ENCODE measurements around the gene FAM174C. TPM values are rescaled to one million over a fixed set of nuclear protein-coding genes. Genes with fewer than 3 reads are reported as not detected.
A peak's percentile ranks its signal among the peaks of the same experiment; 100 is the strongest.

Gene FAM174C
- polyA plus RNA-seq, 1 of the 3 experiments (the other 2 are of a cell fraction), result 78.0 TPM

DNA sequence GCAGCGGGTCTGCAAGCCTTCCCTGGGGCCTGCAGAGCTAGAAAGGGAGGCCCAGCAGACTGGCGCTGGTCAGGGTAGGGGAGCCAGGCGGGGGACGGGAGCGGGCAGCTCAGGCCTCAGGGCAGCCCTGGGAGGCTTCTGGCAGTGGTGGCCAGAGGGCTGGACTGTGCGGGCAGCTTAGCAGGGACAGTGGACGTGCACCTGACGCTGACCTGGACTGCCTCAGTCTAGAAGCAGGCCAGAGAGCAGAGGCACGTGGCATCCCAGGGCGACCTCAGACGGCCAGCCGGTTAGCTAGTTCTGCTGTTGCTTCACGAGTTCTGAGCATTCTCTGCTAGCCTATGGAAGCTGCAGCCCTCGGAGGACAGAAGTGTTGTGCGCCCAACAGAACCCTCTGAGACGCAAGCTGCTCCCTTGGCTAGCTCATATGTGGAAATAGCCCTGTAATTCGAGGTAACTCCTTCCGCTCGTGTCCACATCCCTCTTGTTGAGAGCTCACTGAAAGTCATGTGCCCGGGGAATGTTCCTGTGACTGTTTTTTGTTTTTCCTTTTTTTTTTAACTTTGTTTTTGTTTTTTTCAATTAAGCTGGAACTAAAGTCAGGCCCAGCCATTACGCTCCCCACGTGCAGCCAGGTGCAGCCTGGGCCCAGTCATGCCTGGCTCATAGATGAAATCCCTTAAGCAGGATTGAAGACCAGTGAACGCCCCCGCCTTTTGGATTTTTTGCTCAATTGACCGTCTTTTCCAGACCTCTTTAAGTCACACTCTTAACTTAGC is 1.9 kb upstream of the FAM174C start:
- H3K9me3 ChIP-seq, result no peaks in the 10 kb centered on the region
- H3K9me2 ChIP-seq, result no peaks in the 10 kb centered on the region
- peaks cover 72% of the 10 kb centered on the region for H3K79me2 ChIP-seq (ENCODE audit: insufficient read depth)
- WGBS (ENCODE audit: low lambda C conversion rate), result 94% methylated on average over 20 of the region's 25 CpGs
- no peak for DNase-seq
- peak overlapping the region; percentile 30 to 41 for H3K27ac ChIP-seq (ENCODE audit: low read depth in 2 of 2, low read length in 1 of 2)
- H3K9ac ChIP-seq, result no peak overlapping the region; the same call in 1 of the 2 replicates
- ChIA-PET CTCF (interaction anchor here (0.7 to 5.8 kb wide), 6 partner anchors 12 to 169 kb away, joined by 3 to 62 read pairs (median 4); partner anchors contain the start of gene GPX4), POLR2A (interaction anchor here (0.6 to 1.2 kb wide), 6 partner anchors 20 to 477 kb away, joined by 3 to 8 read pairs (median 3); no protein-coding TSS in a partner anchor)
- H3F3A ChIP-seq (replicated peaks; ENCODE audit: insufficient read depth), result peaks cover 53% of the 10 kb centered on the region
- H4K20me1 ChIP-seq (ENCODE audit: insufficient read depth), result peaks cover 53% of the 10 kb centered on the region
- H3K27me3 ChIP-seq (ENCODE audit: insufficient read depth), result no peaks in the 10 kb centered on the region
- peak overlapping the region; percentile 100; the same call in 1 of the 2 replicates for H3K4me2 ChIP-seq
- no peak overlapping the region for H3K4me3 ChIP-seq (ENCODE audit: low read depth in 2 of 2, low read length in 1 of 2)
- no peak overlapping the region for H2AFZ ChIP-seq (ENCODE audit: low read depth)
- TF ChIP-seq POLR2AphosphoS5 (IDR thresholded peaks at IDR 0.05; ENCODE audit: low read depth, low read length) (peak; percentile 1; the same call in 1 of the 2 replicates), SIN3A (IDR thresholded peaks at IDR 0.05; ENCODE audit: borderline replicate concordance, low read depth, low read length) (peak; percentile 56; the same call in 1 of the 2 replicates), CHD2 (IDR thresholded peaks at IDR 0.05; ENCODE audit: low read length, partially characterized antibody) (no peak), RFX5 (IDR thresholded peaks at IDR 0.05; ENCODE audit: low read length) (no peak), JUND (IDR thresholded peaks at IDR 0.05) (no peak)
- peaks cover 47 to 56% of the 10 kb centered on the region in 2 experiments for H3K36me3 ChIP-seq (replicated peaks in 1 of 2; ENCODE audit: control insufficient read depth in 1 of 2, insufficient read depth in 2 of 2, low read length in 1 of 2)
- H3K4me1 ChIP-seq (ENCODE audit: control insufficient read depth in 1 of 2, insufficient read depth in 2 of 2, low read depth in 1 of 2, low read length in 1 of 2), result peaks cover 30 to 52% of the 10 kb centered on the region in 2 experiments; a peak in 2 of 4 replicates

GRCh38 chr19:1274081-1274851 is 1.1 kb upstream of the FAM174C start:
- TF ChIP-seq NRF1 (IDR thresholded peaks at IDR 0.05; ENCODE audit: low read depth, low read length), result no peak
- no peak for TF ChIP-seq MAX (IDR thresholded peaks at IDR 0.05; ENCODE audit: low read depth)
- TF ChIP-seq GABPA (IDR thresholded peaks at IDR 0.05; ENCODE audit: low read depth), result no peak
- TF ChIP-seq TEAD4 (IDR thresholded peaks at IDR 0.05; ENCODE audit: borderline replicate concordance, insufficient read depth), result no peak
- no peak for TF ChIP-seq FOSL2 (IDR thresholded peaks at IDR 0.05; ENCODE audit: borderline replicate concordance, low read depth)
- TF ChIP-seq FOXJ3 (CRISPR knock-in tag; IDR thresholded peaks at IDR 0.05), result no peak
- no peak for TF ChIP-seq FOXM1 (IDR thresholded peaks at IDR 0.05; ENCODE audit: low read depth)
- TF ChIP-seq SIN3A (IDR thresholded peaks at IDR 0.05; ENCODE audit: borderline replicate concordance, low read depth, low read length), result no peak; the same call in 1 of the 2 replicates
- no peak for TF ChIP-seq RFX5 (IDR thresholded peaks at IDR 0.05; ENCODE audit: low read length)
- TF ChIP-seq, protein P1, sequence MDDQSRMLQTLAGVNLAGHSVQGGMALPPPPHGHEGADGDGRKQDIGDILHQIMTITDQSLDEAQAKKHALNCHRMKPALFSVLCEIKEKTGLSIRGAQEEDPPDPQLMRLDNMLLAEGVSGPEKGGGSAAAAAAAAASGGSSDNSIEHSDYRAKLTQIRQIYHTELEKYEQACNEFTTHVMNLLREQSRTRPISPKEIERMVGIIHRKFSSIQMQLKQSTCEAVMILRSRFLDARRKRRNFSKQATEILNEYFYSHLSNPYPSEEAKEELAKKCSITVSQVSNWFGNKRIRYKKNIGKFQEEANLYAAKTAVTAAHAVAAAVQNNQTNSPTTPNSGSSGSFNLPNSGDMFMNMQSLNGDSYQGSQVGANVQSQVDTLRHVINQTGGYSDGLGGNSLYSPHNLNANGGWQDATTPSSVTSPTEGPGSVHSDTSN (IDR thresholded peaks at IDR 0.05), result no peak
- no peak for TF ChIP-seq GATA2 (CRISPR knock-in tag; IDR thresholded peaks at IDR 0.05)
- WGBS (ENCODE audit: low lambda C conversion rate), result 84% methylated on average over 23 of the region's 46 CpGs
- H3K9me2 ChIP-seq, result no peaks in the 10 kb centered on the region
- H3K79me2 ChIP-seq (ENCODE audit: insufficient read depth), result peaks cover 70% of the 10 kb centered on the region
- peak overlapping the region; percentile 83 for H3K9ac ChIP-seq
- H3K27ac ChIP-seq (ENCODE audit: low read depth in 2 of 2, low read length in 1 of 2), result peak overlapping the region; percentile 92 to 99
- ChIA-PET CTCF (interaction anchor here (1.1 to 5.8 kb wide), 3 partner anchors 30 to 98 kb away, joined by 4 to 62 read pairs (median 5); no protein-coding TSS in a partner anchor), POLR2A (interaction anchor here (0.8 to 1.2 kb wide), 4 partner anchors 21 to 177 kb away, joined by 3 to 8 read pairs (median 5); no protein-coding TSS in a partner anchor)
- DNase-seq, result no peak
- no peaks in the 10 kb centered on the region for H3K9me3 ChIP-seq
- H3K4me2 ChIP-seq, result peak overlapping the region; percentile 100
- no peak overlapping the region for H2AFZ ChIP-seq (ENCODE audit: low read depth)
- peaks cover 50% of the 10 kb centered on the region for H3F3A ChIP-seq (replicated peaks; ENCODE audit: insufficient read depth)
- peaks cover 53% of the 10 kb centered on the region for H4K20me1 ChIP-seq (ENCODE audit: insufficient read depth)
- no peaks in the 10 kb centered on the region for H3K27me3 ChIP-seq (ENCODE audit: insufficient read depth)
- peak overlapping the region; percentile 72 to 76; a peak in 3 of 4 replicates for H3K4me3 ChIP-seq (ENCODE audit: low read depth in 2 of 2, low read length in 1 of 2)
- H3K4me1 ChIP-seq (ENCODE audit: control insufficient read depth in 1 of 2, insufficient read depth in 2 of 2, low read depth in 1 of 2, low read length in 1 of 2), result peaks cover 30 to 48% of the 10 kb centered on the region in 2 experiments; a peak in 1 of 4 replicates
- peaks cover 52 to 56% of the 10 kb centered on the region in 2 experiments for H3K36me3 ChIP-seq (replicated peaks in 1 of 2; ENCODE audit: control insufficient read depth in 1 of 2, insufficient read depth in 2 of 2, low read length in 1 of 2)

Measured in SK-N-SH (cell line).